ENCODE data around the gene MID2. TPM values are rescaled to one million over a fixed set of nuclear protein-coding genes. Genes with fewer than 3 reads are reported as not detected.

The MID2 gene, protein sequence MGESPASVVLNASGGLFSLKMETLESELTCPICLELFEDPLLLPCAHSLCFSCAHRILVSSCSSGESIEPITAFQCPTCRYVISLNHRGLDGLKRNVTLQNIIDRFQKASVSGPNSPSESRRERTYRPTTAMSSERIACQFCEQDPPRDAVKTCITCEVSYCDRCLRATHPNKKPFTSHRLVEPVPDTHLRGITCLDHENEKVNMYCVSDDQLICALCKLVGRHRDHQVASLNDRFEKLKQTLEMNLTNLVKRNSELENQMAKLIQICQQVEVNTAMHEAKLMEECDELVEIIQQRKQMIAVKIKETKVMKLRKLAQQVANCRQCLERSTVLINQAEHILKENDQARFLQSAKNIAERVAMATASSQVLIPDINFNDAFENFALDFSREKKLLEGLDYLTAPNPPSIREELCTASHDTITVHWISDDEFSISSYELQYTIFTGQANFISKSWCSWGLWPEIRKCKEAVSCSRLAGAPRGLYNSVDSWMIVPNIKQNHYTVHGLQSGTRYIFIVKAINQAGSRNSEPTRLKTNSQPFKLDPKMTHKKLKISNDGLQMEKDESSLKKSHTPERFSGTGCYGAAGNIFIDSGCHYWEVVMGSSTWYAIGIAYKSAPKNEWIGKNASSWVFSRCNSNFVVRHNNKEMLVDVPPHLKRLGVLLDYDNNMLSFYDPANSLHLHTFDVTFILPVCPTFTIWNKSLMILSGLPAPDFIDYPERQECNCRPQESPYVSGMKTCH
- total RNA-seq (2014; rRNA removed; shearing (Covaris generic)) (not detected in 2 replicates), total RNA-seq (2022) (not detected in 2 replicates), Bru-seq, nascent RNA (not detected), BruChase-seq, experiment 1, labeled RNA remaining after a 6-hour chase (not detected), BruChase-seq, experiment 2, labeled RNA remaining after a 2-hour chase (percentile 2 among the genes with signal in this experiment)
- long read RNA-seq = 0 reads

DNA sequence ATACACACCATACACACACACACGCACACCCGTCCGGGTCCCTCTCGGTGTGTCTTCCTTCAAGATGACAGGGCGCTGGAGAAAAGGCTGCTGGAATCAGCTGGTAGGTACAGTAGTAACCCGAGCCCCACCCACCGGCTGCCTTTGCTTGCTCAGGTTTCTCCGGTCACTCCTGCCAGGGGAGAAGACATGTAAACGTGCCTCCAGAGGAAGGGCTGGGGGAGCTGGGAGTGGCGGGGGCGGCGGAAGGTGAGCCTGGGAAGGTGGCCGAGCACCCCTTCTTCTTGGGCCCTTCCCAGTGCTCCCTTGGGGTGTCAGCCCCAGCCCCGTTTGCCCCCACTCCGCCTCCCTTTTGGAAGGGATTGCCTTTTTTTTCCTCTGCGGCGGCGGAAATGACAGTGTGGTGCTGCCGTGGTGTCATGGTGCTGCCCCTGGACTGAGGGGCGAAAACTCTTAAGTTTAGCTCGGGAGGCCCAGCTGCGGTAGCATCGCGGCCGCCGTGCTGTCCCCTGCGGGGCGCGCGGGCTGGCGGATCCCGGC lies at the start of gene MID2:
MID2 (plus strand) TSS at position 169 of the 540 bp plus-strand sequence. CDS start 561 bp downstream, outside the sequence.
- no peak within 1 kb of the TSS for H3K27ac ChIP-seq (ENCODE audit: low read depth, low read length, poor library complexity, severe bottlenecking)
- no peak for DNase-seq (ENCODE audit: low spot score)
- H3K79me2 ChIP-seq (ENCODE audit: insufficient read depth, low read depth, low read length) = no peaks in the 10 kb centered on the region
- no peak within 1 kb of the TSS for H3K4me3 ChIP-seq (ENCODE audit: low read depth, low read length, poor library complexity, severe bottlenecking)
- H3K4me1 ChIP-seq (ENCODE audit: insufficient read depth, low read length, poor library complexity, severe bottlenecking) = no peaks in the 10 kb centered on the region
- BruUV-seq (replicated peaks) = no TSS peak
- no peaks in the 10 kb centered on the region for H3K36me3 ChIP-seq (ENCODE audit: insufficient read depth, low read length)
- POLR2A ChIA-PET = no interaction called here
- no peaks in the 10 kb centered on the region for H3K9me3 ChIP-seq (ENCODE audit: low read length)
- no peak within 1 kb of the TSS for H3K4me2 ChIP-seq (ENCODE audit: low read length)
- no peaks in the 10 kb centered on the region for H4K20me1 ChIP-seq (ENCODE audit: insufficient read depth, low read length)
- TF ChIP-seq EZH2phosphoT487 (IDR thresholded peaks at IDR 0.05; ENCODE audit: borderline replicate concordance, low read depth, low read length) (no peak), CTCF (conservative IDR thresholded peaks at IDR 0.05; ENCODE audit: low read length) (no peak)
- intact Hi-C loops (cut with micrococcal nuclease; ENCODE audit: unreplicated experiment) = no loop called here
- no peak within 1 kb of the TSS for H2AFZ ChIP-seq (ENCODE audit: low read length)
- CTCF ChIA-PET (ENCODE audit: unreplicated experiment) = no interaction called here
- H3K9me2 ChIP-seq (ENCODE audit: insufficient read depth, low read length) = no peaks in the 10 kb centered on the region

DNA sequence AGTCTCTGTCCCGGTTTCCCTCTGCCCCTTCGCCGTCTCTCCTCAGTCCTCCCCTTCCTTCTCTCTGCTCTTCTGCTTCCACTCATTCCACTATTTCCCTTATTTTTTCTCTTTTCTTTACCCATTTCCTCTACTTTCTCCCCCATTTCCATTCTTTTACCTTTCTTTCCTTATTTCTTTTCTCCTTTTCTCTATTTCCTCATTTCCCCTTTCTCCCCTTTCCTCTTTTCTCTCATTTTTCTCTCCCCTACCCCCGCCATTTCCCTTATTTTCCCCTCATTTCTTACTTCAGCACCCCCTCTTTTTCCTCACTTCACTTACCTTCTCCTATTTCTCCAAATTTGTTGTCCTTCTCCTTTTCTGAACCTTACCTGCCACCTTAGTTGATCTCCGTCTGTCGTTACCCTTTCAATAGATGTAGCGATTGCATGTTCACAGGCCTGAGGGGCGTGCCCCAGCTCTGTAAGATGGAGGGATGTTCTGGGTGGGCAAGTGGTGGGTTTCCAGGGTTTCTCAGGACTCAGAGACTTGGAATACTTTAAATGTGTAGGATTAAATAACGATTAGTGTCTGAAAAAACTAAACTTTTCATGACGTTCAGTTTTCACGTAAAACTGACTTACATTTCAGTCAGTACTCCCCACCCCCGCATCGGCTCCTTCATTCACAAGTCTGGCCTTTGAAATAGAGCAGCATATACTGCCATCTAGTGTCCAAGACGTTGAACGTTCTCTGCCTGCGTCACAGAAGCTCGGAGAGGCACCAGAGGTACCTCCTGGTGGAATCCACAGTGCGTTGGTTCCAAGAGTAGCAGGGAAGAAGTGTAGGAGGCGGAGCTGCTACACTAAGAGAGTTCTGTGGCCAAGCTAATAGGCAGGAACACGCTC lies 48.8 kb upstream of the MID2 start:
- CTCF ChIA-PET (ENCODE audit: unreplicated experiment) = interaction anchor here (0.7 to 1.5 kb wide), 5 partner anchors 9 to 131 kb away, joined by 3 to 9 read pairs (median 3); no protein-coding TSS in a partner anchor
- H3K9me3 ChIP-seq (ENCODE audit: low read length) = no peaks in the 10 kb centered on the region
- H3K4me1 ChIP-seq (ENCODE audit: insufficient read depth, low read length, poor library complexity, severe bottlenecking) = peaks cover 11% of the 10 kb centered on the region
- no peaks in the 10 kb centered on the region for H4K20me1 ChIP-seq (ENCODE audit: insufficient read depth, low read length)
- no peak overlapping the region for H3K27ac ChIP-seq (ENCODE audit: low read depth, low read length, poor library complexity, severe bottlenecking)
- no peaks in the 10 kb centered on the region for H3K79me2 ChIP-seq (ENCODE audit: insufficient read depth, low read depth, low read length)
- BruUV-seq (replicated peaks) = no TSS peak
- intact Hi-C loops (cut with micrococcal nuclease; ENCODE audit: unreplicated experiment) = loop anchor here (1.0 to 10.0 kb wide), 7 partner anchors 58 to 752 kb away; no protein-coding TSS in a partner anchor
- no peaks in the 10 kb centered on the region for H3K36me3 ChIP-seq (ENCODE audit: insufficient read depth, low read length)
- peak; percentile 83 for DNase-seq (ENCODE audit: low spot score)
- peak overlapping the region; percentile 95 for H2AFZ ChIP-seq (ENCODE audit: low read length)
- no peaks in the 10 kb centered on the region for H3K9me2 ChIP-seq (ENCODE audit: insufficient read depth, low read length)
- POLR2A ChIA-PET = interaction anchor here (0.6 kb wide), 1 partner anchor 56 kb away, joined by 3 read pairs; no protein-coding TSS in a partner anchor
- peak overlapping the region; percentile 58 for H3K4me3 ChIP-seq (ENCODE audit: low read depth, low read length, poor library complexity, severe bottlenecking)
- H3K4me2 ChIP-seq (ENCODE audit: low read length) = peak overlapping the region; percentile 77
- TF ChIP-seq EZH2phosphoT487 (IDR thresholded peaks at IDR 0.05; ENCODE audit: borderline replicate concordance, low read depth, low read length) (no peak), CTCF (conservative IDR thresholded peaks at IDR 0.05; ENCODE audit: low read length) (peak; percentile 77)
